ENCODE results near the gene C5AR1. TPM values are rescaled to one million over a fixed set of nuclear protein-coding genes. Genes with fewer than 3 reads are reported as not detected.
"Not testable (repeated sequence)": the region's sequence is repeated elsewhere in the genome, so short reads cannot be mapped to it uniquely, and the experiment has no call there.

Gene C5AR1
- total RNA-seq, 1 donor from 2014 or later: 1.0 TPM

- peaks cover 12% of the 10 kb centered on the region for H3K4me1 Mint-ChIP-seq (ENCODE audit: unreplicated experiment)
- TF ChIP-seq CTCF (conservative IDR thresholded peaks at IDR 0.05): peak; percentile 66
- peaks cover 3% of the 10 kb centered on the region for H3K27me3 Mint-ChIP-seq
- no peak for DNase-seq (ENCODE audit: extremely low spot score, unreplicated experiment)
- H3K36me3 Mint-ChIP-seq: peaks cover 3% of the 10 kb centered on the region
- no peak overlapping the region for H3K4me3 Mint-ChIP-seq
- no peak overlapping the region for H3K27ac Mint-ChIP-seq
- H3K9me3 Mint-ChIP-seq: no peaks in the 10 kb centered on the region
These were observed 29.4 kb upstream of the C5AR1 start for GRCh38 chr19:47280183-47280797.

GRCh38 chr19:47283405-47284059, 26.1 kb upstream of the C5AR1 start:
- no peaks in the 10 kb centered on the region for H3K9me3 Mint-ChIP-seq
- no peaks in the 10 kb centered on the region for H3K27me3 Mint-ChIP-seq
- DNase-seq (ENCODE audit: extremely low spot score, unreplicated experiment): no peak
- peaks cover 3% of the 10 kb centered on the region for H3K36me3 Mint-ChIP-seq
- no peak for TF ChIP-seq CTCF (conservative IDR thresholded peaks at IDR 0.05)
- peaks cover 5% of the 10 kb centered on the region for H3K4me1 Mint-ChIP-seq (ENCODE audit: unreplicated experiment)
- H3K27ac Mint-ChIP-seq: no peak overlapping the region
- H3K4me3 Mint-ChIP-seq: no peak overlapping the region

GRCh38 chr19:47284324-47284899, 25.2 kb upstream of the C5AR1 start:
- H3K4me3 Mint-ChIP-seq: no peak overlapping the region
- H3K9me3 Mint-ChIP-seq: no peaks in the 10 kb centered on the region
- H3K27me3 Mint-ChIP-seq: no peaks in the 10 kb centered on the region
- no peak for DNase-seq (ENCODE audit: extremely low spot score, unreplicated experiment)
- no peak overlapping the region for H3K27ac Mint-ChIP-seq
- peaks cover 3% of the 10 kb centered on the region for H3K36me3 Mint-ChIP-seq
- peaks cover 9% of the 10 kb centered on the region for H3K4me1 Mint-ChIP-seq (ENCODE audit: unreplicated experiment)
- TF ChIP-seq CTCF (conservative IDR thresholded peaks at IDR 0.05): peak; percentile 88

GRCh38 chr19:47296036-47296435, 13.6 kb upstream of the C5AR1 start:
- no peaks in the 10 kb centered on the region for H3K9me3 Mint-ChIP-seq
- peak overlapping the region; percentile 59 for H3K27ac Mint-ChIP-seq
- no peaks in the 10 kb centered on the region for H3K4me1 Mint-ChIP-seq (ENCODE audit: unreplicated experiment)
- peak; percentile 90 for TF ChIP-seq CTCF (conservative IDR thresholded peaks at IDR 0.05)
- peaks cover 3% of the 10 kb centered on the region for H3K27me3 Mint-ChIP-seq
- DNase-seq (ENCODE audit: extremely low spot score, unreplicated experiment): no peak
- no peak overlapping the region for H3K4me3 Mint-ChIP-seq
- H3K36me3 Mint-ChIP-seq: no peaks in the 10 kb centered on the region

GRCh38 chr19:47300867-47301266, 8.8 kb upstream of the C5AR1 start:
- not testable (repeated sequence) for H3K36me3 Mint-ChIP-seq; H3K4me1 Mint-ChIP-seq (ENCODE audit: unreplicated experiment); H3K27me3 Mint-ChIP-seq; H3K9me3 Mint-ChIP-seq; DNase-seq (ENCODE audit: extremely low spot score, unreplicated experiment); H3K27ac Mint-ChIP-seq; H3K4me3 Mint-ChIP-seq

- Mint-ChIP-seq H3K9me3 (peaks cover 5% of the 10 kb centered on the region), H3K27me3 (peaks cover 4% of the 10 kb centered on the region), H3K36me3 (no peaks in the 10 kb centered on the region), H3K4me3 (no peak overlapping the region), H3K27ac (no peak overlapping the region), H3K4me1 (ENCODE audit: unreplicated experiment) (peaks cover 3% of the 10 kb centered on the region)
- TF ChIP-seq CTCF (conservative IDR thresholded peaks at IDR 0.05): no peak
- DNase-seq (ENCODE audit: extremely low spot score, unreplicated experiment): no peak
These were observed 7.4 kb upstream of the C5AR1 start for GRCh38 chr19:47302249-47302648.
